ENCODE data around the gene PRRT1B.

The PRRT1B gene

DNA sequence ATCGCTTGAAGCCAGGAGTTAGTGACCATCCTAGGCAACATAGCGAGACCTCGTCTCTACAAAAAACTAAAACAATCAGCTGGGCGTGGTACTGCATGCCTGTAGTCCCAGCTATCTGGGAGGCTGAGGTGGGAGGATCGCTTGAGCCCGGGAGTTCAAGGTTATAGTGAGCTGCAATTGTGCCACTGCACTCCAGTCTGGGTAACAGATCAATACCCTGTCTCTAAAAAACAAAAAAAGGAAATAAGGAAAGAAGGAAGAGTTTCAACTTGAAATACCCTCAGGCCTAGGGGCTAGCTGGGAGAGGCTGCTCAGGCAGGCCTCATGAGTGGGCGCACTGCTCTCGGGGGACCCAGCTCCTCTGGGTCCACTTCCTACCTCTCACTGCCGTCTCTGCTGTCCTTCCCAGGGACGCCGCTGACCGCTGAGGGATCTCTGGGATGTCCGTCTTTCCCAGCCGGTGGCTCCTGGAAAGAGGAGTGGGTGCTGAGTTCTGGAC, 56.4 kb downstream of the PRRT1B start:
- no peak for DNase-seq

- DNase-seq = no peak
These were observed 57.9 kb downstream of the PRRT1B start for GRCh38 chr9:131603199-131603598.

GRCh38 chr9:131603711-131604439, 58.6 kb downstream of the PRRT1B start:
- no peak for DNase-seq

- DNase-seq = no peak
These were observed 60.7 kb downstream of the PRRT1B start for GRCh38 chr9:131605770-131606590.

GRCh38 chr9:131606896-131607567, 61.7 kb downstream of the PRRT1B start:
- no peak for DNase-seq

- no peak for DNase-seq
These were observed 62.3 kb downstream of the PRRT1B start for GRCh38 chr9:131607591-131607990.

DNA sequence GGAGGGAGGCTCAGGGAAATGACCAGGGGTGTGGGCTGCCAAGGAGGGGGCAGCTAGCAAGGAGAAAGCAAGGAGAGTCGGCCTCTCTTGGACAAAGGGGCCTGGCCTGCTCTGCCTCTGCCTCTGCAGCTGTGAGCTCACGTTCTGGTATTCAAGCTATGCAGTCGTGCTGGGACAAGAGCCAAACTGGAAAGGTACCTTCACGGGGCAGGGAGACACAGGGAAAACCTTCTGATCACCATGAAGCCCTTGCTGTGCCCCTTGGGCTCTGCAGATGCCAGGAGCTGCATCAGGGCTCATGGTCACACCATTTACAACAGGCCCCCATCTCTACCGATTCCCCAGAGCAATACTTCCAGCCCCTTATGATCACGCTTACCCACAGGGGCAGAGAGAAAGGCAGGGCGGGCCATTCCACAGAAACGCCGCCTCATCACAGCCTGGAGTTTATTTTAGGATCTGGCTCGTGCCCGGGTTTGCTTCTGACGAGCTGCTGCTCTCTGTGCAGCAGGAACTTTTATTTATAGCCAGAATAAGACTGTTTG, 63.2 kb downstream of the PRRT1B start:
- no peak for DNase-seq

Measured in NCI-H1092 treated with DMSO at 0.1 percent for 48 hours (cell line).